Heart left ventricle (tissue), 16 donors: ENCODE data around the gene AKAP13. TPM values are rescaled to one million over a fixed set of nuclear protein-coding genes. Genes with fewer than 3 reads are reported as not detected.

Experiments used
- ATAC-seq, 4 donors: fragments of 200-7000 bp; cut with Tn5 transposase; one replicate each; pipeline ENCODE4 v1.9.1; 2020 to 2022; ENCODE audit warnings: moderate library complexity in 4 of 4, mild to moderate bottlenecking in 3 of 4, moderate number of reproducible peaks in 1 of 4
- DNase-seq, 5 donors: peaks; one replicate each; pipeline ENCODE4 v3.0.0-alpha.2; 2020
- H3K27ac ChIP-seq, 12 donors: fragments of 200-600 bp; sonication (generic) in 4 of 12; one replicate each; pipeline versions ENCODE4 v1.5.0 to v1.8.0; 2016 to 2022; ENCODE audit warnings: mild to moderate bottlenecking in 2 of 12
- H3K27me3 ChIP-seq, 9 donors: fragments of 200-600 bp; sonication (generic) in 2 of 9; one replicate each; pipeline versions ENCODE4 v1.5.1 to v1.8.0; 2016 to 2022; ENCODE audit warnings: mild to moderate bottlenecking in 3 of 9
- H3K36me3 ChIP-seq, 9 donors: fragments of 200-600 bp; sonication (generic) in 2 of 9; one replicate each; pipeline versions ENCODE4 v1.5.0 to v1.8.0; 2018 to 2022; ENCODE audit warnings: mild to moderate bottlenecking in 2 of 9
- H3K4me1 ChIP-seq, 12 donors: fragments of 200-600 bp; sonication (generic) in 4 of 12; one replicate each; pipeline versions ENCODE4 v1.5.0 to v1.8.0; 2016 to 2022; ENCODE audit warnings: mild to moderate bottlenecking in 3 of 12
- H3K4me3 ChIP-seq, 12 donors: fragments of 200-600 bp; sonication (generic) in 4 of 12; one replicate each; pipeline versions ENCODE4 v1.5.0 to v1.8.0; 2017 to 2022; ENCODE audit warnings: mild to moderate bottlenecking in 9 of 12, moderate library complexity in 4 of 12
- H3K9me3 ChIP-seq, 12 donors: fragments of 200-600 bp; sonication (generic) in 4 of 12; one replicate each; pipeline versions ENCODE4 v1.5.0 to v1.8.0; 2016 to 2022; ENCODE audit warnings: mild to moderate bottlenecking in 1 of 12
- CTCF ChIP-seq, 12 donors: fragments of 200-600 bp; sonication (generic) in 4 of 12; IDR thresholded peaks; one replicate each; pipeline versions ENCODE4 v1.5.0 to v1.8.0; 2018 to 2022; ENCODE audit warnings: antibody characterized with exemption in 12 of 12, mild to moderate bottlenecking in 5 of 12
- POLR2A ChIP-seq, 2 donors: fragments of 450-650 bp; IDR thresholded peaks; one replicate each; pipeline ENCODE4 v1.6.1; 2017; ENCODE audit warnings: antibody characterized with exemption in 2 of 2, mild to moderate bottlenecking in 2 of 2, moderate library complexity in 2 of 2
- WGBS, 4 donors: extraction: QIAGEN DNeasy Blood & Tissue Kit in 2 of 4; methylation state at CpG; one replicate each; pipeline versions ENCODE4 v1.1.5 to v1.1.7; 2013 to 2018; 5-methylcytosine and 5-hydroxymethylcytosine counted together
- intact Hi-C, 10 donors: fragments of 100-400 bp; cut with DNase I; formaldehyde crosslinking; loops; one replicate each; pipeline versions ENCODE4 v1.11.1 to v1.14.2; 2022
- polyA plus RNA-seq, 2 donors: library from polyadenylated mRNA; stranded (reverse); fragments of 200-250 nt; gene quantifications; one replicate each; pipeline ENCODE4 v1.2.3, GENCODE V29; 2013
- total RNA-seq, 9 donors: library from RNA; depleted of rRNA in 2 of 9; stranded (reverse); fragments of >200 nt in 2 of 9; fragmentation: NEBNext Ultra II Directional in 3 of 9; extraction: Animal tissue kit (Norgen Biotek cat#: 25700) in 3 of 9; gene quantifications; one replicate each; pipeline versions ENCODE4 v1.1.0 to v1.2.4, GENCODE V29; 2016 to 2023
- donor health status: ischemic (EF 13 %, LVEDD 7.1; RV severe dilation, severe dysfunction).
- donor health status: healthy with polysubstance abuse.
- donor health status: DM: no; HTN: yes; CAD: no.
- donor health status: DM: no; HTN: no; CAD: no.
- donor health status: ischemic (EF 25% LVEDD 6.9; RV normal size, moderate dysfunction).
- donor health status: ischemic (EF 25% LVEDD 5.7; RV mildly dilated, moderate dysfunction).
- donor health status: healthy.
- donor health status: DM: yes; HTN: yes; CAD: no.
- donor health status: ischemic (EF 35%, LVEDD 5.7; RV mildly dilated, moderate dysfunction).
- donor health status: nonischemic (EF 11% LVEDD 7.7; RV severe dilation, severe dysfunction).
- donor health status: DM: yes; HTN: yes; CAD: no.
- donor health status: PGD.
- donor health status: ischemic (EF 29% LVEDD 5.4; RV normal size, mild dysfunction).
- donor health status: nonischemic (EF 23%, LVEDD 6.1; RV moderate dilation, normal function).

Gene AKAP13
- total and polyA plus RNA-seq, 11 donors: 124 to 598 (median 340) TPM

- 50 to 69% (median 62%) methylated on average over 5 of the region's 5 CpGs for WGBS, 4 donors
- Histone ChIP-seq H3K36me3 (peaks cover 0 to 5% (median 0%) of the 10 kb centered on the region in 9 donors), H3K27me3 (no peaks in the 10 kb centered on the region), H3K9me3 (no peaks in the 10 kb centered on the region), H3K4me3 (no peak overlapping the region), H3K4me1 (peaks cover 0 to 89% (median 77%) of the 10 kb centered on the region in 12 donors), H3K27ac (peak overlapping the region in 7 of 12 donors; percentile 6 to 68 (median 44))
- intact Hi-C loops: loop anchor here in 1 of 10 donors (10.0 kb wide), 1 partner anchor 79 kb away; no protein-coding TSS in a partner anchor
- peak; percentile 53 to 69 (median 57) for ATAC-seq
- TF ChIP-seq CTCF (IDR thresholded peaks at IDR 0.05): no peak
- TF ChIP-seq POLR2A (IDR thresholded peaks at IDR 0.05): no peak
- no peak for DNase-seq
These were observed 23.3 kb downstream of the AKAP13 start for GRCh38 chr15:85403745-85404144.

- 37 to 49% (median 48%) methylated on average over 4 of the region's 4 CpGs for WGBS, 4 donors
- DNase-seq (no peak), ATAC-seq (peak in 1 of 4 donors; percentile 21)
- Histone ChIP-seq H3K27me3 (no peaks in the 10 kb centered on the region), H3K4me1 (peaks cover 0 to 92% (median 77%) of the 10 kb centered on the region in 12 donors), H3K9me3 (no peaks in the 10 kb centered on the region), H3K36me3 (peaks cover 0 to 5% (median 0%) of the 10 kb centered on the region in 9 donors), H3K27ac (peak overlapping the region in 10 of 12 donors; percentile 0 to 68 (median 24)), H3K4me3 (no peak overlapping the region)
- intact Hi-C loops: loop anchor here in 1 of 10 donors (10.0 kb wide), 1 partner anchor 80 kb away; no protein-coding TSS in a partner anchor
- TF ChIP-seq CTCF (IDR thresholded peaks at IDR 0.05) (no peak), POLR2A (IDR thresholded peaks at IDR 0.05) (no peak)
These were observed 23.9 kb downstream of the AKAP13 start for GRCh38 chr15:85404176-85404917.

GRCh38 chr15:85404918-85405866 is 24.8 kb downstream of the AKAP13 start:
- TF ChIP-seq CTCF (IDR thresholded peaks at IDR 0.05) (no peak), POLR2A (IDR thresholded peaks at IDR 0.05) (no peak)
- peaks cover 0 to under 1% (median 0%) of the 10 kb centered on the region in 9 donors for H3K36me3 ChIP-seq
- no peak overlapping the region for H3K4me3 ChIP-seq
- peaks cover 0 to 86% (median 74%) of the 10 kb centered on the region in 12 donors for H3K4me1 ChIP-seq
- WGBS, 4 donors: 48 to 60% (median 57%) methylated on average over 7 of the region's 7 CpGs
- no peaks in the 10 kb centered on the region for H3K9me3 ChIP-seq
- no peaks in the 10 kb centered on the region for H3K27me3 ChIP-seq
- intact Hi-C loops: loop anchor here in 1 of 10 donors (10.0 kb wide), 1 partner anchor 80 kb away; no protein-coding TSS in a partner anchor
- H3K27ac ChIP-seq: peak overlapping the region in 8 of 12 donors; percentile 5 to 68 (median 32)
- DNase-seq (no peak), ATAC-seq (peak in 1 of 4 donors; percentile 12)
